B cell (primary cell): ENCODE measurements around the gene PIP4K2C. TPM values are rescaled to one million over a fixed set of nuclear protein-coding genes. Genes with fewer than 3 reads are reported as not detected.

ENCODE experiments used
- ATAC-seq: fragments of 200-7000 bp; cut with Tn5 transposase; one replicate; pipeline ENCODE4 v1.10.0; 2021; ENCODE audit warnings: low read depth, mild to moderate bottlenecking, moderate number of reproducible peaks, moderate library complexity
- CTCF ChIA-PET: fragments of 350-600 bp; sonication (Branson Sonifier 250); formaldehyde crosslinking; loops from one replicate; lab custom pipeline; 2021; ENCODE audit warnings: antibody characterized with exemption, inconsistent platforms; lab: Charles Lee
- POLR2A ChIA-PET: fragments of 350-600 bp; sonication (Branson Sonifier 250); formaldehyde crosslinking; loops from one replicate; lab custom pipeline; 2021; ENCODE audit warnings: antibody characterized with exemption; lab: Charles Lee
- DNase-seq: peaks from one replicate; pipeline ENCODE4 v3.0.0; 2013
- H2AFZ ChIP-seq: 2 replicates; pipeline ENCODE4 v1.6.1; 2012; ENCODE audit warnings: mild to moderate bottlenecking, low read depth, low read length; ENCODE audit not compliant: insufficient read depth, poor library complexity, severe bottlenecking
- H3K27ac ChIP-seq, 2 donors: 1 replicate in 1 of 2; 2 replicates in 1 of 2; pipeline ENCODE4 v1.5.1; 2012 to 2013; ENCODE audit warnings: low read length in 2 of 2, mild to moderate bottlenecking in 2 of 2, moderate library complexity in 1 of 2
- H3K27me3 ChIP-seq, 4 experiments: fragments of 200-600 bp in 1 of 4; sonication (generic) in 1 of 4; replicated peaks in 1 of 4; 1 replicate in 2 of 4; 2 replicates in 2 of 4; pipeline versions ENCODE4 v1.6.1 to v1.7.0; 2013 to 2016; ENCODE audit warnings: low read length in 3 of 4, mild to moderate bottlenecking in 2 of 4, mixed read lengths in 1 of 4, moderate library complexity in 1 of 4; ENCODE audit not compliant: insufficient read depth in 4 of 4, control insufficient read depth in 3 of 4; ENCODE audit errors: control extremely low read depth in 1 of 4
- H3K36me3 ChIP-seq, 2 experiments: replicated peaks in 1 of 2; 1 replicate in 1 of 2; 2 replicates in 1 of 2; pipeline versions ENCODE4 v1.6.1 to v1.7.1; 2013; ENCODE audit warnings: low read length in 1 of 2; ENCODE audit not compliant: insufficient read depth in 2 of 2, control insufficient read depth in 1 of 2; ENCODE audit errors: control extremely low read depth in 1 of 2, extremely low read depth in 1 of 2
- H3K4me1 ChIP-seq, 2 donors: fragments of 200-600 bp in 1 of 2; sonication (generic) in 1 of 2; 1 replicate in 1 of 2; 2 replicates in 1 of 2; pipeline versions ENCODE4 v1.5.1 to v1.6.1; 2013 to 2017; ENCODE audit warnings: low read length in 2 of 2; ENCODE audit not compliant: control insufficient read depth in 2 of 2, insufficient read depth in 2 of 2
- H3K4me2 ChIP-seq: replicated peaks from 2 replicates; pipeline ENCODE3; 2012; ENCODE audit warnings: mild to moderate bottlenecking, low read depth, low read length; ENCODE audit not compliant: poor library complexity, severe bottlenecking
- H3K4me3 ChIP-seq, 5 experiments: fragments of 200-600 bp in 1 of 5; sonication (generic) in 1 of 5; 1 replicate in 3 of 5; 2 replicates in 2 of 5; pipeline versions ENCODE4 v1.5.1 to v1.7.0; 2011 to 2016; ENCODE audit warnings: low read length in 4 of 5, mild to moderate bottlenecking in 4 of 5, low read depth in 2 of 5, control low read depth in 1 of 5, moderate library complexity in 1 of 5; ENCODE audit not compliant: insufficient read depth in 1 of 5; ENCODE audit errors: control extremely low read depth in 1 of 5, extremely low read depth in 1 of 5
- H3K79me2 ChIP-seq: fragments of 200-600 bp; sonication (generic); one replicate; pipeline ENCODE4 v1.6.0; 2016; ENCODE audit warnings: low read length; ENCODE audit not compliant: control insufficient read depth, insufficient read depth
- H3K9ac ChIP-seq: fragments of 200-600 bp; sonication (generic); 2 replicates; pipeline ENCODE4 v1.6.1; 2017; ENCODE audit warnings: mild to moderate bottlenecking, low read length, moderate library complexity
- H3K9me3 ChIP-seq, 3 donors: one replicate each; pipeline versions ENCODE4 v1.6.1 to v1.7.1; 2013; ENCODE audit warnings: low read length in 2 of 3; ENCODE audit not compliant: control insufficient read depth in 2 of 3, insufficient read depth in 1 of 3; ENCODE audit errors: control extremely low read depth in 1 of 3
- H4K20me1 ChIP-seq: 2 replicates; pipeline ENCODE4 v1.6.0; 2012; ENCODE audit warnings: mild to moderate bottlenecking, low read length; ENCODE audit not compliant: insufficient read depth, control insufficient read depth, poor library complexity, severe bottlenecking
- H3K27ac Mint-ChIP-seq: one replicate; pipeline ENCODE4 v1.8.0; 2021; ENCODE audit warnings: mixed read lengths
- H3K27me3 Mint-ChIP-seq: one replicate; pipeline ENCODE4 v1.8.0; 2021; ENCODE audit warnings: mixed read lengths
- H3K4me1 Mint-ChIP-seq: one replicate; pipeline ENCODE4 v1.8.0; 2021; ENCODE audit warnings: mixed read lengths
- H3K4me3 Mint-ChIP-seq: one replicate; pipeline ENCODE4 v1.8.0; 2021; ENCODE audit warnings: mixed read lengths
- H3K9me3 Mint-ChIP-seq: one replicate; pipeline ENCODE4 v1.8.0; 2022; ENCODE audit warnings: mixed read lengths; ENCODE audit not compliant: insufficient read depth
- EZH2 ChIP-seq: IDR thresholded peaks from 2 replicates; pipeline ENCODE4 v1.6.1; 2012; ENCODE audit warnings: borderline replicate concordance, low read depth, mild to moderate bottlenecking, moderate library complexity, low read length; ENCODE audit not compliant: insufficient read depth, poor library complexity, severe bottlenecking
- WGBS: methylation state at CpG from one replicate; pipeline ENCODE4 v1.1.5; 2013; ENCODE audit warnings: missing lambda C conversion rate; ENCODE audit not compliant: insufficient coverage; 5-methylcytosine and 5-hydroxymethylcytosine counted together
- intact Hi-C: fragments of 100-400 bp; cut with micrococcal nuclease; formaldehyde crosslinking; loops from one replicate; pipeline ENCODE4 v1.10.0; 2022
- polyA plus RNA-seq: library from polyadenylated mRNA; depleted of rRNA; stranded (reverse); fragments of >200 nt; gene quantifications from 2 replicates; pipeline ENCODE4 v1.2.3, GENCODE V29; 2012
- total RNA-seq, 2 donors: library from RNA; stranded (reverse); fragments of 120-200 nt in 1 of 2; gene quantifications; 1 replicate in 1 of 2; 2 replicates in 1 of 2; pipeline versions ENCODE4 v1.2.3 to v1.2.4, GENCODE V29; 2013 to 2022
- TF ChIP-seq, protein P1 (sequence below): fragments of 200-600 bp; IDR thresholded peaks from one replicate; pipeline ENCODE4 v1.8.0; 2022; ENCODE audit warnings: antibody characterized with exemption, mild to moderate bottlenecking

The PIP4K2C gene
- total and polyA plus RNA-seq, 2 donors (not counting 1 experiment from before 2014, with no cell fraction given), result 20.1 to 21.3 TPM

DNA sequence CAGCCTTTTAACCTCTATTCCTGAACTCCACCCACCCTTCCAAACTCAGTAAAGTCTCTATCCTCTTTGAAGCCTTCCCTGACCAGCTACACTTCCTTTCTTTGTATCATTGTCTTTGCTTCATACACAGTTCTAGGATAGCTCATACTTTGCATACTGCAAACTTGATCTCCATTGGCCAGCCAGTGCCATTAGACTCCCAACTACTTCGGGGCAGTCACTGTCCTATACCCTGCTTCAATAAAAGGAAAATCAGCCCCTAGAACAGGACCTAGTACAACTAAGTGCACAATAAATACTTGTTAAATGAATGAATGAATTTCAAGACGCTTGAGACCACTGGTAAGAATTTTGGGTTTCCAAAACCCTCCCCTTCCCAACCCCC, 521 bp upstream of the PIP4K2C start:
- Histone ChIP-seq H3K27ac (peak overlapping the region; percentile 42 to 63), H3K27me3 (peaks cover 0 to 19% (median 7%) of the 10 kb centered on the region in 4 experiments), H3K9me3 (no peaks in the 10 kb centered on the region), H3K4me3 (peak overlapping the region; percentile 70 to 97 (median 78)), H3K36me3 (peaks cover 4 to 12% of the 10 kb centered on the region in 2 experiments), H3K4me1 (peaks cover 14 to 21% of the 10 kb centered on the region in 2 donors), H3K9ac (peak overlapping the region; percentile 73), H3K4me2 (peak overlapping the region; percentile 90), H4K20me1 (peaks cover 3% of the 10 kb centered on the region), H2AFZ (peak overlapping the region; percentile 87), H3K79me2 (peaks cover 15% of the 10 kb centered on the region)
- ATAC-seq, result no peak
- CTCF ChIA-PET, result interaction anchor here (1.3 kb wide), 1 partner anchor 30 kb away, joined by 5 read pairs; no protein-coding TSS in a partner anchor
- TF ChIP-seq, protein P1, sequence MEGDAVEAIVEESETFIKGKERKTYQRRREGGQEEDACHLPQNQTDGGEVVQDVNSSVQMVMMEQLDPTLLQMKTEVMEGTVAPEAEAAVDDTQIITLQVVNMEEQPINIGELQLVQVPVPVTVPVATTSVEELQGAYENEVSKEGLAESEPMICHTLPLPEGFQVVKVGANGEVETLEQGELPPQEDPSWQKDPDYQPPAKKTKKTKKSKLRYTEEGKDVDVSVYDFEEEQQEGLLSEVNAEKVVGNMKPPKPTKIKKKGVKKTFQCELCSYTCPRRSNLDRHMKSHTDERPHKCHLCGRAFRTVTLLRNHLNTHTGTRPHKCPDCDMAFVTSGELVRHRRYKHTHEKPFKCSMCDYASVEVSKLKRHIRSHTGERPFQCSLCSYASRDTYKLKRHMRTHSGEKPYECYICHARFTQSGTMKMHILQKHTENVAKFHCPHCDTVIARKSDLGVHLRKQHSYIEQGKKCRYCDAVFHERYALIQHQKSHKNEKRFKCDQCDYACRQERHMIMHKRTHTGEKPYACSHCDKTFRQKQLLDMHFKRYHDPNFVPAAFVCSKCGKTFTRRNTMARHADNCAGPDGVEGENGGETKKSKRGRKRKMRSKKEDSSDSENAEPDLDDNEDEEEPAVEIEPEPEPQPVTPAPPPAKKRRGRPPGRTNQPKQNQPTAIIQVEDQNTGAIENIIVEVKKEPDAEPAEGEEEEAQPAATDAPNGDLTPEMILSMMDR, result no peak
- no peak for TF ChIP-seq EZH2
- DNase-seq, result no peak
- peaks cover 26% of the 10 kb centered on the region for H3K4me1 Mint-ChIP-seq
- WGBS, result no CpG with 5 or more reads among the region's 2 CpGs
- intact Hi-C loops, result loop anchor here (2.0 kb wide), 1 partner anchor 24 kb away; no protein-coding TSS in a partner anchor
- peak overlapping the region; percentile 81 for H3K27ac Mint-ChIP-seq
- H3K9me3 Mint-ChIP-seq, result no peaks in the 10 kb centered on the region
- peak overlapping the region; percentile 89 for H3K4me3 Mint-ChIP-seq
- POLR2A ChIA-PET, result interaction anchor here (0.7 to 1.7 kb wide), 2 partner anchors 26 to 960 kb away, joined by 4 to 5 read pairs; no protein-coding TSS in a partner anchor
- peaks cover 3% of the 10 kb centered on the region for H3K27me3 Mint-ChIP-seq

DNA sequence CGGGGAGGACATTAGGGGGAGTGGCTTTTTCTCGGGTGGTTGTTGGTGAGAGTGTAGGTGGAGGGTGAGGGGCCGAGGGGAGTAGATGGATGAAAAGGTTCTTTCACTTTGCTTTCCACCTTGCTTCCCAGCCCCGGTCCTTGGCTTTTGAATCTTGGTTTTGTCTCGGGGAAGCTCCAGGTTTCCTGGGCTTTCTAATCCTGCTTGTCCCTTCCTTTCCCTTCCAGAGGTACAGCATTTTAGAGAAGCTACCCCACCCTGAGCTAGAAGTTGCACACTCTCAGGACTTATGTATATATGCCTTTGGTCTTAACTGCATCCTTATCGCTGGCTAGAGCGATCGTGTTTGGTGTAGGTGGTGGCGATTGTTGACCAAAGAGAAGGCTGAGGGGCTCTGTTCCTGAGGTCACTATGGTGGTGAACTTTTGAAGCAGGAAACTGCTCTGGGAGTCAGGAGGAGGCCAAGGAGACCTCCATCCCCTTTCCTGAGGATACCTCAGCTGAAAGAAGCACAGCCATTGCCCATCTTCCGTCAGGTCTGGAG, 862 bp downstream of the PIP4K2C start:
- WGBS, result 74% methylated on average over 9 of the region's 10 CpGs
- ATAC-seq (no peak), DNase-seq (no peak)
- intact Hi-C loops, result loop anchor here (1.0 to 2.0 kb wide), 3 partner anchors 9 to 45 kb away; partner anchors contain the start of gene DCTN2
- Histone ChIP-seq H3K4me3 (peak overlapping the region in 4 of 5 experiments; percentile 75 to 97 (median 82)), H3K79me2 (peaks cover 15% of the 10 kb centered on the region), H2AFZ (peak overlapping the region; percentile 87), H3K9me3 (no peaks in the 10 kb centered on the region), H3K4me2 (peak overlapping the region; percentile 90), H3K27me3 (peaks cover 0 to 12% (median 7%) of the 10 kb centered on the region in 4 experiments), H3K36me3 (peaks cover 10 to 25% of the 10 kb centered on the region in 2 experiments), H3K27ac (peak overlapping the region in 1 of 2 donors; percentile 63), H3K4me1 (peaks cover 14 to 21% of the 10 kb centered on the region in 2 donors), H3K9ac (peak overlapping the region; percentile 73), H4K20me1 (peaks cover 3% of the 10 kb centered on the region)
- Mint-ChIP-seq H3K4me1 (peaks cover 26% of the 10 kb centered on the region), H3K27ac (peak overlapping the region; percentile 81), H3K9me3 (no peaks in the 10 kb centered on the region), H3K4me3 (peak overlapping the region; percentile 89), H3K27me3 (peaks cover 3% of the 10 kb centered on the region)
- ChIA-PET POLR2A (interaction anchor here (0.9 to 1.7 kb wide), 2 partner anchors 13 to 24 kb away, joined by 3 to 4 read pairs; no protein-coding TSS in a partner anchor), CTCF (interaction anchor here (0.7 to 3.7 kb wide), 6 partner anchors 9 to 41 kb away, joined by 3 to 32 read pairs (median 5); partner anchors contain the start of gene B4GALNT1)
- TF ChIP-seq, protein P1, result no peak
- no peak for TF ChIP-seq EZH2
